Brain pericyte (primary cell): ENCODE results near the gene CEACAM16.

Experiments used
- DNase-seq: peaks from one replicate; pipeline ENCODE4 v3.0.0-alpha.2; 2012; ENCODE audit warnings: low read depth, low spot score

The CEACAM16 gene

DNA sequence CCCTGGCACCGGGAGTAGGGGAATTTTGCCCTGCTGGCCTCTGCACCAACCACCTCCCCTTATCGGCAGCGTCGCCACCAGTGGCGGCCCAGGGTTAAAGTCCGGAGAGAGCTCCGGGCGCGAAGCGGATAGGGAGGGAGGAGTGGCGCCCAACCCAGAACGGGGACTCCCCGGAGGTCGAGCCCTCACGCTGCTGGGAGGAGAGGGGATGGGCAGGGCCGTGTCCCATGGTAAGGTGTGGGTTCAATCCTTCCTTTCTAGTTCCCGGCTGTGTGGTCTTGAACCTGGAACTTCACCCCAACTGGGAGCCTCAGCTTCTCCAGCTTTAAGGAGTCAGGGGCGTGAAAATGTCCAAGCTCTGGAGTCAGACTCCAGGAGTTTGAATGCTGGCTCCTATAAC, 26.3 kb downstream of the CEACAM16 start:
- DNase-seq, result no peak

DNA sequence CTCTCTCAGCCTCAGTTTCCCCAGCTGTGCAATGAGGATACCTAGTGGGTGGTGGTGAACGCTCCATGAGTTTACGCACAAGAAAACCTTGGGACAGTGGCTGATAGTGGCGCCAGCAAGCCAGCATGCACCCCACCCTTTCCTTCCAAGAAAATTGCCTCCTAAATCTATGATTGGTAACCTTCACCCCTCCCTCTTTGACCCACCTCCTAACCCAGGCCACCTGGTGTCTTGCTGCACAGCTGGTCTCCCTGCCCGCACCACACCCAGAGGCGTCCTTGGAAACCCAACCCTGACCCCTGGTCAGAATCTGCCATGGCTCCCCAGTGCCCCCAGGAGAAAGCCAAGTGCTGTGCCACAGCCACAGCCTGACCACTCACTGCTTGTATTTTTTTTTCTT, 26.7 kb downstream of the CEACAM16 start:
- no peak for DNase-seq

DNA sequence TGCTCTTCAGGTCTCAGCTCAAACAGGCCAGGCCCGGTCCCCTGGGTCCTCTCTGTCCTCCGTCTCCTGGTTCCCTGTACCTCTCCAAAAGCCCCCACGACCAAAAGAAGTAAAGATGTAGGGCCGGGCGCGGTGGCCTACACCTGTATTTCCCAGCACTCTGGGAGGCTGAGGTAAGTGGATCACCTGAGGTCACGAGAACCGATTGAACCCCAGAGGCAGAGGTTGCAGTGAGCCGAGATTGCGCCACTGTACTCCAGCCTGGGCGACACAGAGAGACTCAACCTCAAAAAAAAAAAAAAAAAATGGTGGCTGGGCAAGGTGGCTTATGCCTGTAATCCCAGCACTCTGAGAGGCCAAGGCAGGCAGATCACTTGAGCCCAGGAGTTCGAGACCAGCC, 27.5 kb downstream of the CEACAM16 start:
- no peak for DNase-seq

DNA sequence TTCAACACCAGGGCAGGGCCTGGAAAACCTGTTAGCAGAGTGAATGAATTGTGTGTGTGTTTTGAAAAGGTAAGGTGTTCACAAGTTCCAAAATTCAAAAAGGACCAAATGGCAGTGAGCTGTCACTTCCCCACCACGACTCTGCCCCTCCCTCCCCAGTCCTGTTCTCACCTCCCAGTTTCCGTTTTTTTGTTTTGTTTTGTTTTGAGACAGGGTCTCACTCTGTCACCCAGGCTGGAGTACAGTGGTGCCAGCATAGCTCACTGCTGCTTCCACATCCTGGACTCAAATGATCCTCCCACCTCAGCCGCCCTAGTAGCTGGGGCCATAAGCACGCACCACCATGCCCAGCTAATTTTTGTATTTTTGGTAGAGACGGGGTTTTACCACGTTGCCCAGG, 29.2 kb downstream of the CEACAM16 start:
- no peak for DNase-seq

DNA sequence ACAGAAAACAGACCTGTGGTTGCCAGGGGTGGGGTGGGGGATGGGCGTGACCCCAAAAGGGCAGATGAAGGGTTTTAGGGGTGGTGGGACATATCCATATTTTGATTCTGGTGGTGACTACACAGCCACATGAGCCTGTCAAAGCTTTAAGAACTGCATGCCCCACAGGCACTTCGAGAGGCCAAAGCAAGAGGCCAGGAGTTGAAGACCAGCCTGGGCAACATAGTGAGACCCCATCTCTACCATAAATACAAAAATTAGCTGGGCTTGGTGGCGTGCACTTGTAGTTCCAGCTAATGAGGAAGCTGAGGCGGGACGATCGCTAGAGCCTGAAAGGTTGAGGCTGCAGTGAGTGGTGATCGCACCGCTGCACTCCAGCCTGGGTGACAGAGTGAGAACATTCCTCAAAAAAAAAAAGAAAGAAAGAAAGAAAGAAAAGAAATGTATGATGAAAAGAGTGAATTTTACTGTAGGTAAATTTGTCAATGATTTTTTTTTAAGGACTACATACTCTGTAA, 30.6 kb downstream of the CEACAM16 start:
- no peak for DNase-seq

DNA sequence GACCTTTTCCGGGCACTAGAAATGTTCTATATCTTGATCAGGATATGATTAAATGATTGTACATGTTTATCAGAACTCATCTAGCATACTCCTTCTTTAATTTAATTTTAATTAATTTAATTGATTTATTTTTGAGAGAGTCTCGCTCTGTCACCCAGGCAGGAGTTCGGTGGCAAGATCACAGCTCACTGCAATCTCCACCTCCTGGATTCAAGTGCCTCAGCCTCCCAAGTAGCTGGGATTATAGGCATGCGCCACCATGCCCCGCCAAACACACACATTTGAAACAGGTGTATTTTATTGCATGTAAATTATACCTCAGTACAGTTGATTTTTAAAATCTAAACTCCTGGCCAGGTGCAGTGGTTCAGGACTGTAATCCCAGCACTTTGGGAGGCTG, 32.1 kb downstream of the CEACAM16 start:
- no peak for DNase-seq

DNA sequence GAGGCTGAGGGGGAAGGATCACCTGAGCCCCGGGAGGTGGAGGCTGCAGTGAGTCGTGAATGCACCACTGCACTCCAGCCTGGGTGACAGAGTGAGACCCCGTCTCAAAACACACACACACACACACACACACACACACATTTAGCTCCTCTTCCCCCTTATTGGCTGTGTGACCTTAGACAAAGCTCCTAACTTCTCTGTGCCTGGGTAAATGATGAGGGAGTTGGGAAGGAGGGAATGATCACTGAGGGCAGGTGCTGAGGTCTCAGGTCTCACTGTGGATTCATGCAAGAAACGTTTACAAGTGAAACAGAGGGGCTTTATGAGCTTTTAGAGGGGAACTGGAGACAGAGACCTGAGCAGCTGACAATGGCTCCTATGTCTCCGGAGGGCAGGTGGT, 32.7 kb downstream of the CEACAM16 start:
- no peak for DNase-seq

DNA sequence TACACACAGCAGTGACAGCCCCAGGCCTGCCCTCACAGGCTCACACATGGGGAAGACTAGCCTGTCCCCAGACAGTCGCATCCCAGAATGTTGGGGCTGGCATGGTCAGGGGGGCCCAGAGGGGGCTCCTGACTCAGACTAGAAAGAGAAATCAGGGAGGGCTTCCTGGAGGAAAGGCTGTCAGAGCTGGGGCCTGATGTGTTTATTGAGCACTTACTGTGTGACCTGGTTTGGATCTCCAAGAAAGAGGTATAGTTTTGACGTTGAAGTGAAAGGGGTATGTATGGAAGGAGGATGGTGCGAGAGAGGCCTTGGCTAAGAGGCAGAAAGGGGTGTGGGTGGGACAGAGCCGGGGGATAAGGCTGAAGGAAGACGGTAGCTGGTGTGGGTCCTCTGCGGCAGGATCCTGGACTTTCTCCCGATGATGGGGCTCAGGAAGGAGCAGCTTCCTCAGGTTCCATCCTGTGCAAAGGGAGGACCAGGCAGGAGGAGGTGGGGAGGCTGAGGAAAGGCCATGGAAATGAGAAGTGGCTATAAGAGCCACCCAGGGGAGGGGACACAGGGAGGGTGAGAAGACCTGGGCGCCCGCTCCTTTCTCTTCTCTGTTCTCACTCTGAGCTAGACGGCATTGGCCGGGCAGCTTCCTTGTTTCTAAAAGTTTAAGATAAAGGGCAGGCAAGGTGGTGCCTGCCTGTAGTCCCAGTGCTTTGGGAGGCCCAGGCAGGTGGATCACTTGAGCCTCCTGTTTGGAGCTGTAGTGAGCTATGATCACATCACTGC, 33.5 kb downstream of the CEACAM16 start:
- no peak for DNase-seq

DNA sequence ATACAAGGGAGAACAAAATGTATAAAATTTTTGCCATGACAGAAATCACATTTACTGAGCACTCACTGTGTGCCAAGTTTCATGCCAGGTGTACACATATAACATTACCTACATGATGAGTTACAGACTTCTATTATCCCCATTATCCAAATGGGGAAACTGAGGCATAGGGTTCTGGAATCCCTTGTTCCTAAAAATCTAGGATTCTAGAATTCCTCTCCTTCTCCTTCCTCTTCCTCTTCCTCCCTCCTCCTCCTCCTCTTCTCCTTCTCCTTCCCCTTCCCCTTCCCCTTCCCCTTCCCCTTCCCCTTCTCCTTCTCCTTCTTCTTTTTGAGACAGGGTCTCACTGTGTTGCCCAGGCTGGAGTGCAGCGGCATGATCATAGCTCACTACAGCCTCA, 35.4 kb downstream of the CEACAM16 start:
- DNase-seq, result no peak

DNA sequence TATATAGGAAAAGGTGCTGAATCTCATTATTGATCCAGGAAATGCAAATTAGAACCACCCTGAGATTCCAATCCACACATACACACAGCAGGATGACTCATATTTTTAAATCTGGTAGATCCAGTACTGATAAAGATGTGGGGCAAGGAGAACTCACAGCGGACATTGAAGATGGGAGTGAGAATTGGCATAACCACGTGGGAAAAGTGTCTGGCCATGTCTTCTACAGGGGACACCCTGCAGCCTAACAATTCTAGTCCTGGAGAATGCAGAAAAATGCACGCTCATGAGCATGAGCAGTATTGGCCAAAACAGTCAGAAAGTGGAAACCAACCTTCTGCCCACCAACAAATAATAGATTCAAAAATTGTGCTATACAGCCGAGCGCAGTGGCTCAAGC, 36.1 kb downstream of the CEACAM16 start:
- no peak for DNase-seq

DNA sequence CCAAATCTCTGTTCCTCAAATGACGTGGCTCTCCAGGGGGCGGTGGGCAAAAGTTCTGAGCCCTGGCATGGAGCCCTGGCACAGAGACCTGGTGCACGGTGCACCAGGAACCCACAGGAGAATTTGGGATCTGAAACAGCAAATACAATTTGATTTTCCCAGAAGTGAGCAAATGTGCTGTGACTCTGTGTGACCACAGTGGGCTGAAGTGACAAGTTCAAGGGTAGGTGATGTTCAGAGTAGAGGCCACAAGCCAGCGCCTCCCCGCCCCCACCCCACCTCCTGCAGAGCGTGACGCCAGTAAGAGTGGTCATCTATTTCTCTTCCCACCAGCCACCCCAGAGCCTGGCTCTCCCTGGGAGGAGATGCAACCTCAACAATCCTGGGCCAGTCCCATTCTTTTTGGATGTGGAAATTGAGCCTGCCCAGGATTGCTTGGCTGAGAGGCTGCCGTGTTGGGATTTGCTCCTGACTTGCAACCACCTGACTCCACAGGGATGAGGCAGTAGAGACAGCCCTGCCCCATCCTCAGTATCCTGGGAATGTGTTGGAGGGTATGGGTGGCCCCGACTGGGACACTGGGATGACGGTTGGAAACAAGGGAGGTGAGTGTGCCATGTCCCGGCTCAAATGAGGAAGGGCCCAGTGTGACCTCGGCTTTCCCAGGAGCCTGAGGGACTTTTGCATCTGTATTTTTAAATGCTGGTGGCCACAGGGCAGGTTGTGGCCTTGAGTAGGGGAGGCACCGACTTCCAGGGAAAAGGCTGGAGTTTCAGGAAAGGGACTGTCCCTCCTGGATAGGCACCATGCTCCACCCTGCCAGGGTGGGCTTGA, 38.5 kb downstream of the CEACAM16 start:
- no peak for DNase-seq

DNA sequence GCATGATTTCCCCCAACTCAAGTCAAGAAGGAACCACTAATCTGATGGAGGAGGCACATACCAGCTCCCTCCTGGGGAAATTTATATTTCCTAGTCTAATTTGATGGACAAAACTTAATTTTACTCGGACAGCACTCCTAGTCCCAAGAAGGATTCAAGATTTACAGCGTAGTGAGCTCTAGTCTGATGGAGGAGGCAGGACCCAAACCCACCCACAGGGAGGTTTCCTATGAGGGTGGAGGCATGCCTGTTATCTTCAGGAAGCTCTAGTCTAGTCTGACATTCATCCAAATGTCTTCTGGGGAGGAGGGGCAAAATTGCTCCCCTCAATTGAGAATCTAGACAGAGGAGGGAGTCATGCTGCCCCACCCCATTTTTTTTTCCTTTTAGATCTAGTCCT, 39.2 kb downstream of the CEACAM16 start:
- no peak for DNase-seq

DNA sequence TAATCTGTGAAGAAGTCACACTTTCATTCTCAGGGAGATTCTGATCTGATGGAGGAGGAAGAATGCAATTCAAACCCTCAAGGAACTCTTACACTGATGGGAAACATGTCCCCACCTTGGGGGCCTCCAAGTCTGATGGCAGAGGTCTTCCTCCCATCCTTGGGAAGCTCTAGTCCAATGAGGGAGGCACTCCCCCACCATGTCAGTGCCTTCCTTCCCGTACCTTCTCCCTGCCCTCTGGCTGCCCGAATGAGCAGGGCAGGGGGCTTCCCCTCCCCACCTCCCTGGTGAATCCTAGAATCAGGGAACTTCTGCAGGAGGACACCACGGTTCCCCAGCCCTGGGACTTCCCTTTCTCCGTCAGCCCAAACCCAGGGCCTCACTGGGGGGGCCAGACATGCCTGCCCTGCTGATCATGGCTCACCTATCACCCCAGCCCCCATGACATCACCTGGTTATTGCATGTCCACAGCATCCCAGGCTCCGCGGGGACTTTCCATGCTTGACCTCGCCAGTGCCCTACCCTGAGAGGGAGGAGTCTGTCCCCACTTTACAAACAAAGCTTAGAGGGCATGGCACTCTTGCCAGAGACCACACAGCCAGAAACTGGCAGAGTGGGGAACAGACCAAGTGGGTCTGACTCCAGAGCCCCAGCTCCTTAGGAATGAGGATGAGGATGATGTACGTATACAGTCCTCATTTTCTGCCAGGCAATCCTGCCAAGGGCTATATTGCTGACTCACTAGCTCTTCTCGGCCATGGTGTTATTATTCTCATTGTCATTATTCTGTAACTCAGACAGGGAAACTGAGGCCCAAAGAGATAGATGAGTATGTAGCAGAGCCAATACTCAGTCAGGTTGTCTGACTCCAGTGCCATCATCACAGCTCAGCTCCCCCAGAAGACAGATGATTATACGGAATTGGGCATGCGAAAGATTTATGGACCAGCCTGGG, 39.9 kb downstream of the CEACAM16 start:
- no peak for DNase-seq

DNA sequence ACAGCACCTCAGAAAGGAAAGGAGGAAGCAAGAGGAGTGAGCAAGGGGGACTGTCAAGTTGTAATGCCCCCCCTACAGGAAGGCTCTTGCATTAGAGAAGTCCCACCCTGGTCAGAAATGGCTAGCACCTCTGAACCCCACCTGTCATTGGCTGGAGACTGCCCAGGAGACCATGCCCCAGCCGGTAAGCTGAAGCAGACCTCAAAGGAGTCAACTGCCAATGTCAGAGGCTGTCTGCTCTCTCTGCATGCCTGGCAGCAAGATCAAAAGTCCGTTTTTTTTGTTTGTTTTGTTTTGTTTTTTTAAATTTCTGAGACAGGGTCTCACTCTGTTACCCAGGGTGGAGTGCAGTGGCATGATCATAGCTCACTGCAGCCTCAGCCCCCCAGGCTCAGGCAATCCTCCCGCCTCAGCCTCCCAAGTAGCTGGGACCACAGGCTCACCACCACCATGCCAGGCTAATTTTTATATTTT, 41.4 kb downstream of the CEACAM16 start:
- DNase-seq, result no peak

DNA sequence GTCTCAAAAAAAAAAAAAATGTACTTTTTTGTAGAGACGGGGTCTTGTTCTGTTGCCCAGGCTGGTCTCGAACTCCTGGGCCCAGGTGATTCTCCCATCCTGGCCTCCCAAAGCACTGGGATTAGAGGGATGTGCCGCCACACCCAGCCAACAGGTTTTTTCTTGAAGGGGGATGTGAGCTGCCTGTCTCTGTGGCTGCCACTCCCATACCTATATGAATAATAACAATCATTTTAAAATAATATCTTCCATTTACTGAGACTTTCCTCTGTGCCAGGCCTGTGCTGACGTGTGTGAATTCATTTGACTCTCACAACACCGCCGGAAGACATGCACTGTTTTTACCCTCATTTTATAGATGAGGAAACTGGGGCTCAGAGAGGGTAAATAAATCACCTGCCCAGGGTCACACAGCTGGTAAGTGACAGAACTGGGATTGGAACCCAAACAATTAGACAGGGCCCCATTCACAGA, 42.3 kb downstream of the CEACAM16 start:
- DNase-seq, result no peak

DNA sequence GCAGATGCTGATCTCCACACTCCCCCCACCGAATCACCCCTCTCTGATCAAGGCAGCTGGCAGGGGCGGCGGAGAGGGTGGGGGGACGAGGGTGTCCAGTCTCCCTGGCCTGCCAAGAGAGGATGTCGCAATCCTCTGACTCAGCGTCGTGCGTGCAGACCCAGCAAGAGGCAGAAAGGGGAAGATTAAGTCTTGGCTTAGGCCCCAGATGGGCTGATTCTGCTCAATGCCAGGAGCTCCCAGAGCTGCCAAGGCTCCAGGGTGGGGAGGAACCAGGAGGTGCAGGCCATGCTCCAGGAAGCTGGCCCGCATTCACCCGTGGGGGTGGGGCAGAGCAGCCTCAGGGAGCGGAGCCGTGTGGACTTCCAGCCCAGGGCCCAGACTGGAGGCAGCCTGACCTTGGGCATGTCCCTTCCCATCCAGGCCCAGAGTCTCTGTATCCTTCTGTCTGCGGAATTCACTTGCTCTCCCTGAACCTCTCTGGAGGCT, 42.9 kb downstream of the CEACAM16 start:
- DNase-seq, result peak; percentile 94

DNA sequence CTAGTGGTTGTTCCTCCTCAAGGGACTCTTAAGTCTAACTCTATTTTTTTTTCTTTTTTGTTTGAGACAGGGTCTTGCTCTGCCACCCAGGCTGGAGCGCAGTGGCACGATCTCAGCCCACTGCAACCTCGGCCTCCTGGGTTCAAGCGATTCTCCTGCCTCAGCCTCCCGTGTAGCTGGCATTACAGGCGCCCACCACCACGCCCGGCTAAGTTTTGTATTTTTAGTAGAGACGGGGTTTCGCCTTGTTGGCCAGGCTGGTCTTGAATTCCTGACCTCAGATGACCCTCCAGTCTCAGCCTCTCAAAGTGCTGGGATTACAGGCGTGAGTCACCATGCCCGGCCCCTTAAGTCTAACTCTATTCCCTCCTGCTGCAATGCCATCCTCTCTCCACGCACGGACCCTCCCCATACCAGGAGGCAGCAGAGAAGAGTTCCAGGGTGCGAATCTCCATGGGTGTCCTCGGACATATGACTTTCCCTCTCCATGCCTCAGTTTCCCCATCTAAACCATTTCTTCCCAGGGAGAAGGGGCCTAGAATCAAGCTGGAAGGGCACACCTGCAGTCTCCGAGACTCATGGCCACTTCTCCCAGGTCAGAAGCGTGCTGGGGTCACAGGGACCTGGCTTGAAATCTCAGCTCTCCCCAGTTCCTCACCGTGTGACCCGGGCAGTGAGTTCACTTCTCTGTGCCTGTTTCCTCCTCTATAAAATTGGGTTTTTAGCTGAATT, 43.5 kb downstream of the CEACAM16 start:
- DNase-seq, result no peak

DNA sequence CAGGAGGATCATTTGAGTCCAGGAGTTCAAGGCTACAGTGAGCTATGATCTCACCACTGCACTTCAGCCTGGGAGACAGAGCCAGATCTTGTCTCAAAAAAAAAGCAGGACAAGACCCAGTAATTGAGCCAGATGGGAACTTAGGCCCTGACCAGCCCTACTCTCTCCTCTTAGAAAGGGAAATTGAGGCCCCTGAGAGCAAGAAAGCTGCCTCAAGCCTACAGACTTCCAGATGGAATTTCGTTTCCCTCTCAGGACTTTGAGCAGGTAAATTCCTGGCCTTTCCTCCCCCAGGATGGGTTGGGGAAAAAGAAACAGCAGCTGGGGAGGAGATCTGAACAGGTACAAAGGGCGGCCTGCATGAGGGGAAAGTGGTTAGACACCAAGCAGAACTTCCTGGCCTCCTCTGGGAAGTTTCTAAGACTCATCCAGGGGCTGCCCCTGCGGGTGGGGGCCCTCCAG, 46.0 kb downstream of the CEACAM16 start:
- DNase-seq, result no peak

DNA sequence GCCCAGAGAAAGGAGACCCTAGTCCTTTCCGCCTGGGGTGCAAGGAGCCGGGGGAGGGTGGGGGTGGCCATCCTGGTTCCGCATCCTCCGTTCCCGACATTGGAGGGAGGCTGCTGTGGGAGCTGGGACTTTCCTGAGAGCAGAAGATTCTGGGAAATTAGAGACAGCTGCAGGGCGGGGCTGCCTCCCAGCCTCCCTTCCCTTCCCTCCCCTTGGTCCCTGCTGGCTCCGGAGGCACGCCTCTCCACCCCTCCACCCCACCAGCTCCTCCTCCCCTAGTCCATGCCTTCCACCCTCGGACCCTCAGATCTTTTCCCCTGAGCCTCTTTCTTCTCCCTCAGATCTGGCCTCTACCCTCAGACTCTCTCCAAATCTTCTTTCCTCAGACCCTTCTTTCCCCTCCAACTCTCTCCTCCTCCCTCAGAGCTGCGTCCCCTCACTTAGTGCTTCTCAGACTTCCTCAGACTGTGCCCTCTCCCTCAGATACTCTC, 46.4 kb downstream of the CEACAM16 start:
- DNase-seq, result no peak

DNA sequence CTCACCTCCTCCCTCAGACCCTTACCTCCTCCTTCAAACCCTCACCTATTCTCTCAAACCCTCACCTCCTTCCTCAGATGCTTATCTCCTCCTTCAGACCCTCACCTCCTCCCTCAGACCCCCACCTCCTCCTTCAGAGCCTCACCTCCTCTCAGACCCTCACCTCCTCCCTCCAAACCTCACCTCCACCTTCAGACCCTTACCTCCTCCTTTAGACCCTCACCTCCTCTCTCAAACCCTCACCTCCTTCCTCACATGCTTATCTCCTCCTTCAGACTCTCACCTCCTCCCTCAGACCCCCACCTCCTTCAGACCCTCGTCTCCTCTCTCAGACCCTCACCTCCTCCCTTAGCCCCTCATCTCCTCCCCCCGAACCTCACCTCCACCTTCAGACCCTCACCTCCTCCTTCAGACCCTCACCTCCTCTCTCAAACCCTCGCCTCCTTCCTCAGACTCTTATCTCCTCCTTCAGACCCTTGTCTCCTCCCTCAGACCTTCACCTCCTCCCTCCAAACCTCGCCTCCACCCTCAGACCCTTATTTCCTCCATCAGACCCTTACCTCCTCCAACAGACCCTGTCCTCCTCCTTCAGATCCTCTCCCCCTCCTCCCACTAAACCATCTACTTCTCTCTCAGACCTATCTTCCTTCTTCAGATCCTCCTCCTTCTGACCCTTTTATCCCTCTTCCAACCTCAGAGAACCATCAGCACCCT, 47.1 kb downstream of the CEACAM16 start:
- no peak for DNase-seq
